Keratinocyte (primary cell): ENCODE data around the gene LITAFD.

ENCODE experiments used
- CTCF ChIP-seq, 3 experiments: IDR thresholded peaks in 1 of 3; conservative IDR thresholded peaks in 1 of 3; optimal IDR thresholded peaks in 1 of 3; 2 replicates in 2 of 3; 3 replicates in 1 of 3; pipeline versions ENCODE3 to v1.5.1; 2011; ENCODE audit warnings: low read length in 3 of 3, mild to moderate bottlenecking in 3 of 3, moderate library complexity in 2 of 3, control low read depth in 1 of 3, inconsistent platforms in 1 of 3; ENCODE audit not compliant: insufficient read depth in 2 of 3; ENCODE audit errors: extremely low read depth in 1 of 3
- EZH2 ChIP-seq: IDR thresholded peaks from one replicate; pipeline ENCODE4 v1.6.1; 2012; ENCODE audit warnings: inconsistent platforms, mild to moderate bottlenecking, low read length, moderate library complexity

GRCh38 chr16:8863594-8864424 lies 18.3 kb upstream of the LITAFD start:
- TF ChIP-seq CTCF (optimal IDR thresholded peaks at IDR 0.05 in 1 of 3, IDR thresholded peaks at IDR 0.05 in 1 of 3, conservative IDR thresholded peaks at IDR 0.05 in 1 of 3; ENCODE audit: extremely low read depth in 1 of 3, insufficient read depth in 2 of 3, low read length in 3 of 3) (no peak), EZH2 (no peak)
